ENCODE results near the gene PPME1.

The PPME1 gene

DNA sequence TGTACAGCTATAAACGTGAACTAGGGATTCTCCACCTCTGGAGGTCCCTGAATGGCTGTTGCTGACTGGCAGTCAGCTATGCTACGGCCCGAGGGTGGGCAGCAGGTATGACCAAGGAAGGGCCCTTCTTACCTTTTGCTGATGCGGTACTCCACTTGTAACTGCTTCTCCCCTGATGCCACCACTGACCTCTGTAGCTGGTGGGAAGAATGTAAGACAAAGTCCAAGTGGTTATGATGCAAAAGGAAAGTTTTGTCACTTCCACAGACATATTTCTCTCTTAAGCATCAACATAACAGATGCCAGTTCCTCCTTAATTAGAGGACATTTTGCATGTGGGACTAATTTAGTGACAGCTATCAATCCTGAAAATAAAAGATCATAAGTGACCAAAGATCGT is 108.2 kb downstream of the PPME1 start:
- Histone ChIP-seq H3K9me3 (ENCODE audit: control insufficient read depth, low read length) (no peaks in the 10 kb centered on the region), H3K36me3 (ENCODE audit: control insufficient read depth, insufficient read depth, low read length) (no peaks in the 10 kb centered on the region), H3K27ac (ENCODE audit: low read depth, low read length, severe bottlenecking) (peak overlapping the region; percentile 57), H3K4me3 (ENCODE audit: extremely low read depth, insufficient read depth, low read length, poor library complexity, severe bottlenecking) (no peak overlapping the region), H3K4me1 (ENCODE audit: control insufficient read depth, insufficient read depth, low read length, poor library complexity, severe bottlenecking) (peaks cover 24% of the 10 kb centered on the region)
- 90 to 98% methylated on average over 4 to 5 of the region's 5 CpGs for WGBS, 2 experiments (ENCODE audit: insufficient coverage in 2 of 2)

DNA sequence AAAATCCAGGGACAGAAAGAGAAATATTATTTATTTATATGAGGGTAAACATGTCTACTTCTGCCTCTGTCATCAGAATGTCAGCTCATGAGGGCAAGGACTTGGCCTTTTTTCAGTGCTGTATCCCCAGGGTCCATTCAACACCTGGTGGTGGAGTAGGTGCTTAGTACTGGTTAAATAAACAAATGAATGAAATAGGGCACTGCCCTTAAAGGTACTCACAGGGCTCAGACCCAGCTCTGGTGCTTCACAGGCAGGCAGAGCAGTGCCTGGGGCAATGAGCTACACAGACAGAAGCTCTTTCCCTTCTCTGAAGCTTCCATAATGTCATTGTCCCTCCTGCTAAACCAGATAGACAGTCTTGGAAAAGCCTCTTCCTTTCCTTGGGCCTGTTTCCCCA is 109.4 kb downstream of the PPME1 start:
- H3K4me1 ChIP-seq (ENCODE audit: control insufficient read depth, insufficient read depth, low read length, poor library complexity, severe bottlenecking): peaks cover 24% of the 10 kb centered on the region
- no peaks in the 10 kb centered on the region for H3K36me3 ChIP-seq (ENCODE audit: control insufficient read depth, insufficient read depth, low read length)
- no peak overlapping the region for H3K4me3 ChIP-seq (ENCODE audit: extremely low read depth, insufficient read depth, low read length, poor library complexity, severe bottlenecking)
- no peaks in the 10 kb centered on the region for H3K9me3 ChIP-seq (ENCODE audit: control insufficient read depth, low read length)
- H3K27ac ChIP-seq (ENCODE audit: low read depth, low read length, severe bottlenecking): no peak overlapping the region

DNA sequence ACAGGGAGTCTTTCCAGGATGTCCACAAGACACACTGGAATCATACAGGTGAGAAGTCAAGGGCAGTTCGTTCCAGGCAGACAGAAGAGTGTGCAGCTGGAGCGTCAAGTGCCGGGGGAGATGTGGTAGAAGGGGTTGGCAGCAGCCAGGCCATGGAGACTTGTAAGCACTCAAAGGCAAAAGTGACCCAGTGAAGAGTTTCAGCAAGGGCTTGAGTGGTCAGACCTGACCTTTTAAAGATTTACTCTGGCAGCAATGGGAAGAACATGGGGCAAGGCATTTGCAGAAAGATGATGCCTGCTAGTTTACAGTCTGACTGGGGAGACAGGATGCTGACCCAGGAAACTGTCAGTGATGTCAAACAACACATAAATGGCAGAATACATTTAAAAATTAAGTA is 111.3 kb downstream of the PPME1 start:
- 96 to 100% methylated on average over 2 to 3 of the region's 3 CpGs for WGBS, 2 experiments (ENCODE audit: insufficient coverage in 2 of 2)
- no peaks in the 10 kb centered on the region for H3K9me3 ChIP-seq (ENCODE audit: control insufficient read depth, low read length)
- H3K36me3 ChIP-seq (ENCODE audit: control insufficient read depth, insufficient read depth, low read length): no peaks in the 10 kb centered on the region
- peaks cover 15% of the 10 kb centered on the region for H3K4me1 ChIP-seq (ENCODE audit: control insufficient read depth, insufficient read depth, low read length, poor library complexity, severe bottlenecking)
- no peak overlapping the region for H3K4me3 ChIP-seq (ENCODE audit: extremely low read depth, insufficient read depth, low read length, poor library complexity, severe bottlenecking)
- H3K27ac ChIP-seq (ENCODE audit: low read depth, low read length, severe bottlenecking): no peak overlapping the region

DNA sequence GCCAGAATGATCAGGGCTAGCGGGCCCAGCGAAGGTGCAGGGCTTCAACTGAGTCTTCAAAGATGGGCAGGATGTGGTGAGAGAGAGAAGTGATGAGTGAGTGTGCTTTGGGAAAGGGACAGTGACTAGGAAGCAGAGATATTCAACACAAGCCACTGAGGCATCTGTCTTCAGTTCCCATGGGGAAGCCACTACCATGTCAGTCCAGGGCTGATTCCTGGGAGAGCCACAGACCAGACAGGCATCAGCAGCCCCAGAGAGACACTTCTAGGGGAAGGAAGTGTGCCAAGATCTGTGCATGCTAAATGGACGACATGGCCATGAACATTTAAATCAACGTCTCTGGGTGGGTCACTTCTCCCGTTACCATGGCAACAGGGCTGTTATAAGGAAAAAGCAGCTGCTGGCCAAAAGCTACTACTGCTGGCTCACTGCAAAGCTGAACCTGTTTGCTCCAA is 111.9 kb downstream of the PPME1 start:
- no peak overlapping the region for H3K4me3 ChIP-seq (ENCODE audit: extremely low read depth, insufficient read depth, low read length, poor library complexity, severe bottlenecking)
- no peak overlapping the region for H3K27ac ChIP-seq (ENCODE audit: low read depth, low read length, severe bottlenecking)
- H3K36me3 ChIP-seq (ENCODE audit: control insufficient read depth, insufficient read depth, low read length): no peaks in the 10 kb centered on the region
- H3K4me1 ChIP-seq (ENCODE audit: control insufficient read depth, insufficient read depth, low read length, poor library complexity, severe bottlenecking): peaks cover 13% of the 10 kb centered on the region
- no peaks in the 10 kb centered on the region for H3K9me3 ChIP-seq (ENCODE audit: control insufficient read depth, low read length)
- WGBS, 2 experiments (ENCODE audit: insufficient coverage in 2 of 2): 75 to 78% methylated on average over 5 of the region's 5 CpGs

DNA sequence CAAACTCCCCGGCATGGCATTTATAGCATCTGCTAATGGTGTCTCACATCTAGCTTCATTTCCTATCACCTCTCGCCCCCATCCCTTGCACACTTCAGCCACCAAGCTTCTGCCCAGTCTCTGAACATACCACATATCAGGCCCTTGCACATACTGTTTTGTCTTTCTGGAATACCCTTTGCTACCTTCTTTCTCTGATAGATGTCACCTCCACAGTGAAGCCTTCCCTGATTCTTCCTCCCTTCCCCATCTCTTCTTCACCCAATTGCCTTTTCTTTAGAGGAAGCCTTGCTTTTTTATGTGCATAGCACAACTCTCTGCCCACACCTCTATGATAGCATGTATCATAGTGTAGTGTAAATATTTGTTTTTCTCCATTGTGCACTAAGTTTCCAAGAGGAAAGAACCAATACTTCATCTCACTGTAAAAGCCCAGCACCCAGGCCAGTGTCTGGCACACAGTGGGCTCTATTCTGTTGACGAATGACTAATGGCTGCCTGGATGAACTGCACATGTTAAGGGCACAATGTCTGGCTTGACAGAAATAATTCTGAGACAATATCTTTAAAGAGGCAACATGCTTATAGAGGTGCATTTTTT is 112.6 kb downstream of the PPME1 start:
- Histone ChIP-seq H3K36me3 (ENCODE audit: control insufficient read depth, insufficient read depth, low read length) (no peaks in the 10 kb centered on the region), H3K4me3 (ENCODE audit: extremely low read depth, insufficient read depth, low read length, poor library complexity, severe bottlenecking) (no peak overlapping the region), H3K27ac (ENCODE audit: low read depth, low read length, severe bottlenecking) (no peak overlapping the region), H3K9me3 (ENCODE audit: control insufficient read depth, low read length) (no peaks in the 10 kb centered on the region), H3K4me1 (ENCODE audit: control insufficient read depth, insufficient read depth, low read length, poor library complexity, severe bottlenecking) (peaks cover 10% of the 10 kb centered on the region)
- 96 to 100% methylated on average over 3 of the region's 3 CpGs for WGBS, 2 experiments (ENCODE audit: insufficient coverage in 2 of 2)

DNA sequence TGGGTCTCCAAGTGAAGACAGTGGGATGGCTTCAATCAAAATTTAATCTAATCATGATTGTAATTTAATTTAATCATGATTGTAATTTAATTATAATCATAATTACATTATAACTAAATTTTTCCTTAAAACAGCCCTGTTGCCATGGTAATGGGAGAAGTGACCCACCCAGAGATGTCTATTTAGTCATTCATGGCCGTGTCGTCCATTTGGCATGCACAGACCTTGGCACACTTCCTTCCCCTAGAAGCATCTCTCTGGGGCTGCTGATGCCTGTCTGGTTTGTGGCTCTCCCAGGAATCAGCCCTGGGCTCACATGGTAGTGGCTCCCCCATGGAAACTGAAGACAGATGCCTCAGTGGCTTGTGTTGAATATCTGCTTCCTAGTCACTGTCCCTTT is 113.4 kb downstream of the PPME1 start:
- WGBS, 2 experiments (ENCODE audit: insufficient coverage in 2 of 2): 96 to 100% methylated on average over 2 of the region's 2 CpGs
- Histone ChIP-seq H3K4me1 (ENCODE audit: control insufficient read depth, insufficient read depth, low read length, poor library complexity, severe bottlenecking) (peaks cover 4% of the 10 kb centered on the region), H3K9me3 (ENCODE audit: control insufficient read depth, low read length) (no peaks in the 10 kb centered on the region), H3K4me3 (ENCODE audit: extremely low read depth, insufficient read depth, low read length, poor library complexity, severe bottlenecking) (no peak overlapping the region), H3K36me3 (ENCODE audit: control insufficient read depth, insufficient read depth, low read length) (no peaks in the 10 kb centered on the region), H3K27ac (ENCODE audit: low read depth, low read length, severe bottlenecking) (no peak overlapping the region)

DNA sequence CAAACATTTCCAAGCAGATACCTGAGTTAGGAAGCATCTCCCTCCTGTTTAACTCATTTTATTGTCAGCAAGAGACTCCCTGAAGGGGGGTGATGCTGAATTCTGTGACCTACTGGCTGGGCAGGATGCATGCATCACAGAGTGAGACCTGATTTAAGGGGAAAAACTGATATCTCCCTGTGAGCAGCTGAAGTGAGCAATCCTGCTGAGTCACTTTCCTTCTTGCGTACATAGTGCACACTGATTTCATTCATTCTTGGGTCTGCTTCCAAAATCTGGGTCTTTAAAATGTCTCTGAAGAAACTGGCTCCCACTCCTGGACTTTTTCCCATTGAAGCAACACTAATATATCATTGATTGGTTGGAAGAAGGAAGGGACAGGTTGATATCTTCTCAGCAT is 117.1 kb downstream of the PPME1 start:
- peak overlapping the region; percentile 45 for H3K27ac ChIP-seq (ENCODE audit: low read depth, low read length, severe bottlenecking)
- H3K4me1 ChIP-seq (ENCODE audit: control insufficient read depth, insufficient read depth, low read length, poor library complexity, severe bottlenecking): peaks cover 4% of the 10 kb centered on the region
- no peaks in the 10 kb centered on the region for H3K36me3 ChIP-seq (ENCODE audit: control insufficient read depth, insufficient read depth, low read length)
- WGBS, 2 experiments (ENCODE audit: insufficient coverage in 2 of 2): 70 to 89% methylated on average over 1 of the region's 1 CpG
- no peak overlapping the region for H3K4me3 ChIP-seq (ENCODE audit: extremely low read depth, insufficient read depth, low read length, poor library complexity, severe bottlenecking)
- H3K9me3 ChIP-seq (ENCODE audit: control insufficient read depth, low read length): no peaks in the 10 kb centered on the region

DNA sequence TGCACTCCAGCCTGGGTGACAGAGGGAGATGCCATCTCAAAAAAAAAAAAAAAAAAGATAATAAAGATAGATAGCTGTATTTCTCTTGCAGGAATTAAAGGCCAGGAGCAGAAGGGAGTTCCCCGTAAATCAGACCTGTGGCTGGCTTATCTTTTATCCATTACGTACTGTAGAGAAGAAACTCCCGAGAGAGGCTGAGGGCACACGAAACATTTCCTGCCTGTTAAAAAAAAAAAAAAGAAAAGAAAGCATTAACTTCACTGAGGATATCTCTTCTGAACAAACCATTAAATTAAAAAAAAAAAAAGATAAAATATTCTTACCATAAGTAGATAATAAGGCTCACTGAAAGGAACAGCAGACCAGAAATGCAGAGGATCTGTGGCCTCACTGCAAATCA is 117.8 kb downstream of the PPME1 start:
- no peak overlapping the region for H3K4me3 ChIP-seq (ENCODE audit: extremely low read depth, insufficient read depth, low read length, poor library complexity, severe bottlenecking)
- WGBS, 2 experiments (ENCODE audit: insufficient coverage in 2 of 2): 85 to 90% methylated on average over 2 to 4 of the region's 4 CpGs
- H3K27ac ChIP-seq (ENCODE audit: low read depth, low read length, severe bottlenecking): no peak overlapping the region
- no peaks in the 10 kb centered on the region for H3K9me3 ChIP-seq (ENCODE audit: control insufficient read depth, low read length)
- no peaks in the 10 kb centered on the region for H3K36me3 ChIP-seq (ENCODE audit: control insufficient read depth, insufficient read depth, low read length)
- peaks cover 4% of the 10 kb centered on the region for H3K4me1 ChIP-seq (ENCODE audit: control insufficient read depth, insufficient read depth, low read length, poor library complexity, severe bottlenecking)

DNA sequence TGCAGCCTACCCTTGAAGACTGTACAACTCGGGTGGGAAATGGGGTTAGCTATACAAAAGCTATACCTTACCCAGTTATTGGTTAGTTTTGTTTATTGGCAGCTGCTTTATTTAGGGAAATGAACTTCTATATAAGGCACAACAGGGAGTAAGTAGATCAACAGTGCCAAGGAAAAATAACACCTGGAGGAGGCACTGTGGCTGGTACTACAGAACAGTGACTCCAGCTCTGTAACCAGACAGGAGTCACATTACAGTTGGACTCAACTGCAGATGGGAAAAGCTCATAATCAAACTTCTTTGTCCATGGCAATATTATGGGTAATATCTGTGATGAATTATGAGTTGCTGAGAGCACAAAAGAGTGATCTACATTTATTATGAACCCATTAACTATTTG is 126.4 kb downstream of the PPME1 start:
- no peak overlapping the region for H3K27ac ChIP-seq (ENCODE audit: low read depth, low read length, severe bottlenecking)
- no CpG with 5 or more reads among the region's 1 CpG for WGBS, 2 experiments (ENCODE audit: insufficient coverage in 2 of 2)
- no peaks in the 10 kb centered on the region for H3K36me3 ChIP-seq (ENCODE audit: control insufficient read depth, insufficient read depth, low read length)
- H3K4me3 ChIP-seq (ENCODE audit: extremely low read depth, insufficient read depth, low read length, poor library complexity, severe bottlenecking): no peak overlapping the region
- H3K9me3 ChIP-seq (ENCODE audit: control insufficient read depth, low read length): no peaks in the 10 kb centered on the region
- no peaks in the 10 kb centered on the region for H3K4me1 ChIP-seq (ENCODE audit: control insufficient read depth, insufficient read depth, low read length, poor library complexity, severe bottlenecking)

DNA sequence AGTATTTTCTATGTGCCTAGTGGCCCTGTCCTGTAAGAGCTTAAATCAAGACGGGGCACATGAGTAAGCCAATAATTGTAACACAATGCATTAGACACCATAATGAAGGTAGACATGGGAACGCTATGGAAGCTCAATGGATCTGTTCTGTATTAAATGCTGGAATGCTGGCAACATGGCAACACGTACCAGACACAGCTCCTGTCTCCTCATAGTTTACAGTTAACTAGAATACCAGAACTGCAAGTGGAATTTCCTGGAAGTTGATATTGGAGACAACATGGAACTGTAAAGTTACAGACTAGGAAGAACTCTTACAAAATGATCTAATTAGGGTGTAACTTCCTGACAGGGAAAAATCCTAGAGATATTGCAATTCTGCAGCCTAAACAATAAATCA is 127.9 kb downstream of the PPME1 start:
- WGBS, 2 experiments (ENCODE audit: insufficient coverage in 2 of 2): 93% methylated on average over 2 of the region's 3 CpGs; no CpG with 5 or more reads in 1 of the 2 experiments
- Histone ChIP-seq H3K27ac (ENCODE audit: low read depth, low read length, severe bottlenecking) (no peak overlapping the region), H3K4me3 (ENCODE audit: extremely low read depth, insufficient read depth, low read length, poor library complexity, severe bottlenecking) (no peak overlapping the region)

More for the DNA sequence above, 127.9 kb downstream of the PPME1 start:
- no peaks in the 10 kb centered on the region for H3K9me3 ChIP-seq (ENCODE audit: control insufficient read depth, low read length)
- no peaks in the 10 kb centered on the region for H3K4me1 ChIP-seq (ENCODE audit: control insufficient read depth, insufficient read depth, low read length, poor library complexity, severe bottlenecking)
- H3K36me3 ChIP-seq (ENCODE audit: control insufficient read depth, insufficient read depth, low read length): no peaks in the 10 kb centered on the region

Data from mesodermal cell (in vitro differentiated cells).